ENCODE results near the gene NAMPT. TPM values are rescaled to one million over a fixed set of nuclear protein-coding genes. Genes with fewer than 3 reads are reported as not detected.
"Not testable (repeated sequence)": the region's sequence is repeated elsewhere in the genome, so short reads cannot be mapped to it uniquely, and the experiment has no call there.

Gene NAMPT
- total and polyA plus RNA-seq, 8 donors: 24.5 to 127 (median 59.1) TPM

GRCh38 chr7:106305732-106306131 is 20.9 kb upstream of the NAMPT start:
- H3K9me3 ChIP-seq: no peaks in the 10 kb centered on the region
- no peak overlapping the region for H3K4me3 ChIP-seq
- no peak for TF ChIP-seq CTCF (IDR thresholded peaks at IDR 0.05)
- FAIRE-seq (no peak), DNase-seq (no peak), ATAC-seq (peak in 1 of 4 donors; percentile 12)
- H3K27ac ChIP-seq: no peak overlapping the region
- no peaks in the 10 kb centered on the region for H3K27me3 ChIP-seq
- intact Hi-C loops (cut with DNase I): no loop called here
- no peaks in the 10 kb centered on the region for H3K36me3 ChIP-seq
- H3K4me1 ChIP-seq: no peaks in the 10 kb centered on the region
- 50 to 58% methylated on average over 3 of the region's 3 CpGs for WGBS, 2 donors

DNA sequence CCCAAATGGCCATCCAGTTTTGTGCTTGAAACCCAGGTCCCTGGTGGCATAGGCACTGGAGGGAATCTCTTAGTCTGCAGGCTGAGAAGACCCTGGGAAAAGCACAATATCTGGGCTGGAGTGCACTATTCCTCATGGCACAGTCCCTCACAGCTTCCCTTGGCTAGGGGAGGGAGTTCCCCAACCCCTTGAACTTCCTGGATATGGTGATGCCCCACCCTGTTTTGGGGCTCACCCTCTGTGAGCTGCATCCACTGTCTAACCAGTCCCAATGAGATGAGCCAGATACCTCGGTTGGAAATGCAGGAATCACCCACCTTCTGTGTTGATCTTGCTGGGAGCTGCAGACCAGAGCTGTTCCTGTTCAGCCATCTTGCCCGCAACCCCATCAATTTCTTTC is 19.8 kb upstream of the NAMPT start:
- WGBS, 2 donors: 70 to 75% methylated on average over 2 of the region's 2 CpGs
- H3K36me3 ChIP-seq: no peaks in the 10 kb centered on the region
- no peaks in the 10 kb centered on the region for H3K9me3 ChIP-seq
- H3K27ac ChIP-seq: no peak overlapping the region
- H3K4me3 ChIP-seq: no peak overlapping the region
- intact Hi-C loops (cut with DNase I): no loop called here
- no peak for TF ChIP-seq CTCF (IDR thresholded peaks at IDR 0.05)
- DNase-seq (no peak), ATAC-seq (no peak), FAIRE-seq (no peak)
- no peaks in the 10 kb centered on the region for H3K4me1 ChIP-seq
- H3K27me3 ChIP-seq: no peaks in the 10 kb centered on the region

DNA sequence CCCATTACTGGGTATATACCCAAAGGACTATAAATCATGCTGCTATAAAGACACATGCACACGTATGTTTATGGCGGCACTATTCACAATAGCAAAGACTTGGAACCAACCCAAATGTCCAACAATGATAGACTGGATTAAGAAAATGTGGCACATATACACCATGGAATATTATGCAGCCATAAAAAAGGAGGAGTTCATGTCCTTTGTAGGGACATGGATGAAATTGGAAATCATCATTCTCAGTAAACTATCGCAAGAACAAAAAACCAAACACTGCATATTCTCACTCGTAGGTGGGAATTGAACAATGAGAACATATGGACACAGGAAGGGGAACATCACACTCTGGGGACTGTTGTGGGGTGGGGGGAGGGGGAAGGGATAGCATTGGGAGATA is 13.8 kb upstream of the NAMPT start:
- FAIRE-seq; H3K4me3 ChIP-seq; H3K9me3 ChIP-seq; H3K4me1 ChIP-seq; H3K36me3 ChIP-seq; ATAC-seq; DNase-seq; H3K27me3 ChIP-seq; H3K27ac ChIP-seq; intact Hi-C loops (cut with DNase I): not testable (repeated sequence)
- 90 to 91% methylated on average over 1 of the region's 4 CpGs for WGBS, 2 donors

- H3K36me3 ChIP-seq; H3K27me3 ChIP-seq; H3K9me3 ChIP-seq; H3K4me3 ChIP-seq; H3K27ac ChIP-seq; H3K4me1 ChIP-seq; intact Hi-C loops (cut with DNase I); DNase-seq; FAIRE-seq; ATAC-seq: not testable (repeated sequence)
- WGBS, 2 donors: 80 to 88% methylated on average over 2 of the region's 4 CpGs
These were observed 13.4 kb upstream of the NAMPT start for GRCh38 chr7:106298155-106298554.

DNA sequence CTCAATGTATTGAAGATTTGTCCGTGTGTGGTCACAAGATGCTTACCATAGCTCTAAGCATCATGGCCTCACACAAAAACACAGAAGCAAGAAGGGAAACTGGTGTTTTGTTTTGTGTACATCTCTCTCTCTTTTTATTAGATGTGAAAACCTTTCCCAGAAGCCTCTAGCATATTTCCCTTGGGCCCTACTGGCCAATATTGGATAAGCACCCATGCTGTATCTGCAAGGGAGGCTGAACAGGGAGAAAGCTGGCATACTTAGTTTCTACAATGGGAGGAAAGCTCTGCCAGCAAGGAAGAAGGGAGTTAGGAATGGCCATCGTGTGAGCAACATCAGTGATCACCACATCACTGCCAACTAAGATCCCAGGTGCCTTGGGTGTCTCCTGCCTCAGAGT is 9.6 kb upstream of the NAMPT start:
- TF ChIP-seq CTCF (IDR thresholded peaks at IDR 0.05): no peak
- Histone ChIP-seq H3K4me1 (peaks cover 0 to 15% (median 9%) of the 10 kb centered on the region in 3 donors), H3K9me3 (no peaks in the 10 kb centered on the region), H3K27ac (no peak overlapping the region), H3K4me3 (no peak overlapping the region), H3K36me3 (no peaks in the 10 kb centered on the region), H3K27me3 (no peaks in the 10 kb centered on the region)
- FAIRE-seq (no peak), DNase-seq (no peak), ATAC-seq (no peak)
- 50 to 73% methylated on average over 2 of the region's 2 CpGs for WGBS, 2 donors
- intact Hi-C loops (cut with DNase I): no loop called here

- no peak overlapping the region for H3K4me3 ChIP-seq
- no peaks in the 10 kb centered on the region for H3K27me3 ChIP-seq
- intact Hi-C loops (cut with DNase I): no loop called here
- ATAC-seq (peak; percentile 53 to 80 (median 70)), FAIRE-seq (no peak), DNase-seq (peak in 1 of 6 donors; percentile 20)
- peak overlapping the region in 2 of 4 donors; percentile 42 to 53 for H3K27ac ChIP-seq
- H3K36me3 ChIP-seq: no peaks in the 10 kb centered on the region
- H3K9me3 ChIP-seq: no peaks in the 10 kb centered on the region
- TF ChIP-seq CTCF (IDR thresholded peaks at IDR 0.05): no peak
- peaks cover 0 to 15% (median 11%) of the 10 kb centered on the region in 3 donors for H3K4me1 ChIP-seq
- 13 to 17% methylated on average over 4 of the region's 4 CpGs for WGBS, 2 donors
These were observed 6.5 kb upstream of the NAMPT start for GRCh38 chr7:106291247-106291646.

Data from pancreas (tissue), 10 donors.